ENCODE data around the gene VARS2. TPM values are rescaled to one million over a fixed set of nuclear protein-coding genes. Genes with fewer than 3 reads are reported as not detected.
A peak's percentile ranks its signal among the peaks of the same experiment; 100 is the strongest.

The VARS2 gene
- total RNA-seq, 1 experiment from 2014 or later = 21.9 TPM

DNA sequence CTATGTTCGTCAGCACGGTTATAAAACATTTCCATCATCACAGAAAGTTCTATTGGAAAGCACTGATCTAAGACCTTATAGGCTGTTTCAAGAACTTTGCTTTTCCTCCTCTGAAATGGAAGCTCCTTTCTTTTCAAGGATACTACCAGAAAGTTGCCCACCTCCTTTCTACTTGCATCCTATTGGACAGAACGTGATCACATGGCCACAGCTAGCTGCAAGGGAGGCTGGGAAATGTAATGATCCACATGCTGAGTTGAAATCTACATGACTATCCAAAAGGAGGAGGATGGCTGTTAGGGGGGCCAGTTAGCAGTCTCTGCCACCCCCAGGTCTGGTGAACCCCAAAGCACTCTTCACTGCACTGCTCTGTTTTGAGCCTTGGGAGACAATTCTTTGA is 14.6 kb downstream of the VARS2 start:
- no peak for DNase-seq (ENCODE audit: low read depth)

GRCh38 chr6:30930506-30930905 is 16.5 kb downstream of the VARS2 start:
- no peak for DNase-seq (ENCODE audit: low read depth)

DNA sequence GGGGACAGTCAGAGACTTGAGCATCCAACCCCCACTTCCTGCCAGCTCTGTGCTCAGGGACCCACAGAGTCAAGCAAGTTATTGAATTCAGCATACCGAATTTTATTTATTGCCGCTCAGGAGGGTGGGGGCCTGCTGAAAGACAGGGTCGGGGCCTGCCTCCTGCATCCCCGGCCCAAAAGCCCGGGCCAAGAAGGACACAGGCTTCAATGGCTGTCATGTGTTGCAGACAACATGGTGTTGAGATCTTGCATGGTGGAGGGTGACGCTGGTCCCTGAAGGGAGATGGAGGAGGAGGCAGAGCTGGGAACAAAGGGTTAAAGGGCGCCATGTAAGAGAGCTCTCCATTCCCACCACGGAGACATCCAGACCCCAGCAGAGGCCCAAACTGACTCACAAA is 17.2 kb downstream of the VARS2 start:
- no peak for DNase-seq (ENCODE audit: low read depth)

GRCh38 chr6:30931969-30932645 is 18.1 kb downstream of the VARS2 start, which contains the start of gene SFTA2:
Gene SFTA2, minus strand, starts transcription at chr6:30932170. Its CDS starts 74 bp downstream, at chr6:30932096.
- no peak for DNase-seq (ENCODE audit: low read depth)

- no peak for DNase-seq (ENCODE audit: low read depth)
These were observed 18.8 kb downstream of the VARS2 start for GRCh38 chr6:30932665-30933365.

GRCh38 chr6:30935018-30935417 is 21.0 kb downstream of the VARS2 start:
- DNase-seq (ENCODE audit: low read depth) = no peak

DNA sequence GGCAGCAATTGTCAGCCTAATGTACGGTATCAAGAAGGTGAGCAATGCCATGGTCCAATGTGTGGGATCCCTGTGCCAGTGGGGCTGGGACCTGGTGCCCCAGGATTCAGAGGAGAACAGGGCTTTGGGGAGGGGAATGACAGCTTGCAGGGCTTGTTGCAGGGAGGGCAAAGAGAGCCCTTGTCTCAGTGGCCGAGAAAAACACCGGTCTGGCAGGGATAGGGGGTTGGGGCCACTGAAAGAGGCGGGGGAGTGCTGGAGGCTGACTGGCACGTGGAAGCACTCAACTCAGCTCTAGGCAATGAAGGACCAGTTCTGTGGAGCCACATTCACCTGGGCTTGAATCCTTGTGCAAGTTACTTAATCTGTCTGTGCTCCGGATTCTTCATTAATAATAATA is 23.2 kb downstream of the VARS2 start:
- no peak for DNase-seq (ENCODE audit: low read depth)

GRCh38 chr6:30938730-30939129 is 24.7 kb downstream of the VARS2 start:
- no peak for DNase-seq (ENCODE audit: low read depth)

DNA sequence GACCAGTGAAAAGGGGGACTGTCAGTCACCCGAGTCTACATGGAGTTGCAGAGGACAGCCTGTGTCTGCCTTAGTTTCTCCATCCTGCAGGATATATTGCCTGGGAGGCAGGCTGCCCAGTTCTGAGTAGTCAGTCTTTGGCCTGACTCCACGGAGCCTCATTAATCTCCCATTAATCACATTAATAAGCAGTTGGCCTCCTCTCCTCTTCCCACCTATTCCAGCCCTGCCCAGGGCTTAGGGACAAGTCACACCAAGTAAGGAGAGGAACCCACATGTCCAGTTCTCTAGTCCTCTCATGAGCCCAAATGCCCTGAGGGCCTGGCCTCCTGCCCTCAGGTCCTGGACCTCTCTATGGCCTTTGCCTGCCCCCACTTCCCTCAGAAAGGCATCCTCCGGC is 25.4 kb downstream of the VARS2 start:
- DNase-seq (ENCODE audit: low read depth) = no peak

DNA sequence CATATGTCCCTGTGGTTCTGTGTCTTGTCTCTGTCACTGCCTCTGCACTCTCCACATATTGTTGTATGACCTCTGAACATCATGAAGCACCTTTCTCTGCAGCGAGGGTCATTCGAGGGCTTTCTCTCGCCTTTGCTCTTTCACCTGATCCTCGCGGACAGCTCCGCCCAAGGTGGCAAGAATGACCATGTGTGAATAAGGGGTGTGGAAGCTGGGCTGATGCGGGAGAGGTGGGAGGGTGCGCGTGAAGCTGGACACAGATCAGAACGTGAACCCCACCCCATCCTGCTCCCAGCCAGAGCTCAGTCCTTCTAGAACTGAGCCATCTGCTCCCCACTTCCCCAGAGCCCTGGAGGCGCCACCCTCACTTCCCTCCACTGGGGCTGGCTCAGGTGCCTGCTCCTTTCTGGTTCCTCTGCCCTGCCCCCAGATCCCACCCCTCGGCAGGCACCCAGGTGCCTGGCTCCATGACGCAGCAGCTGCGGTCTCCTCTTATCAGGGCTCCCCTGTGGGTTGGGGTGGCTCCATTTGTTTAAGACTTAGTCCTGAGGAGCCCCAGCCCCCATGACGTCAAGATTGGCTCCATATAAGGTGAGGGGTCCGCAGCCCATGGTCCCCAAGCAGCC is 26.4 kb downstream of the VARS2 start, which contains the start of gene MUCL3:
TSS of gene MUCL3 (plus strand) at position 613 of the 626 bp plus-strand sequence. CDS start 27 bp downstream, outside the sequence.
- no peak for DNase-seq (ENCODE audit: low read depth)

GRCh38 chr6:30942338-30943060 is 28.5 kb downstream of the VARS2 start:
- peak; percentile 81 for DNase-seq (ENCODE audit: low read depth)

- DNase-seq (ENCODE audit: low read depth) = no peak
These were observed 30.0 kb downstream of the VARS2 start for GRCh38 chr6:30944051-30944450.

GRCh38 chr6:30945281-30945680 is 31.2 kb downstream of the VARS2 start:
- DNase-seq (ENCODE audit: low read depth) = no peak

- no peak for DNase-seq (ENCODE audit: low read depth)
These were observed 33.2 kb downstream of the VARS2 start for GRCh38 chr6:30947231-30947630.

- no peak for DNase-seq (ENCODE audit: low read depth)
These were observed 34.8 kb downstream of the VARS2 start for GRCh38 chr6:30948811-30949210.

DNA sequence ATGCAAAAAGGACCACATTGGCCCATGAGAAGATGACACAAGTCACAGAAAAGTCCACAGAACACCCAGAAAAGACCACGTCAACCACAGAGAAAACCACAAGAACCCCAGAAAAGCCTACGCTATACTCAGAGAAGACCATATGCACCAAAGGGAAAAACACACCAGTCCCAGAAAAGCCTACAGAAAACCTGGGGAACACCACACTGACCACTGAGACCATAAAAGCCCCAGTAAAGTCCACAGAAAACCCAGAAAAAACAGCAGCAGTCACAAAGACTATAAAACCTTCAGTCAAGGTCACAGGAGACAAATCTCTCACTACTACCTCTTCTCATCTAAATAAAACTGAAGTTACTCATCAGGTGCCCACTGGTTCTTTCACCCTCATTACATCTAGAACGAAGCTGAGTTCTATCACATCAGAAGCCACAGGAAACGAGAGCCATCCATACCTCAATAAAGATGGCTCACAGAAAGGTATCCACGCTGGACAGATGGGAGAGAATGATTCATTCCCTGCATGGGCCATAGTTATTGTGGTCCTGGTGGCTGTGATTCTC is 38.0 kb downstream of the VARS2 start:
- DNase-seq (ENCODE audit: low read depth) = no peak

DNA sequence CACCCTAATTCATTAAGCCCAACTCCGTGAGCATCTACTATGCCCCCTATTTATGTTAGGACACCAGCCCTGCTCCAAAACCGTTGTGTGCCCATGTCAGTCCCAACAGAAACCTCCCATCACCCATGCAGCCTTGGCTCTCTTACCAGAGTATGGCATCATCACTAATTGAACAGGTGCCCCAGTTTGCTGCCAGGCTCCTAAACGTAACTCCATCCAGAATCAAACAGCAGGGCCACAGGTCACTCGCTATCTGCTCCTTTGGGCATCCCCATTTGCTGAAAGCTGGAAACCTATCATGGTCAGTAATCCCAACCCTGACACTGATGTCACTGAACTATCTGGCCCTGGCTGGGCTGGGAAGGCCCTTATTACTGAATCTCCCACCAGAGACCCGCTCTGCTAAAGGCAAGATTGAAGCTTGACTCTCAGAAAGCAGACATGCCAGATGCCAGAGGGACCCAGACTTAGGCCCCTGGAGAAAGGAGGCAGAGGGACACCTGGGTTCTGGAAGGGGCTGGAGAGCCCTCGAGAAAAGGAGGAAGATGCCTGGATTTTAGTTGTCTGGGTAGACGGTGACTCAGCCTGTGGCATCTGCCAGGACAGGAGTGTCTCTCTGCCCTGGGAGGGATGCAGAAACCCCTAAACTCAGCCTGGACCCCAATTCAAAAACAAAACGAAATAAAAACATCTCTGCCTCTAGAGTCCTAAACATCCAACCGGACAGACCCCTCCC is 40.8 kb downstream of the VARS2 start:
- no peak for DNase-seq (ENCODE audit: low read depth)

GRCh38 chr6:30955367-30956042 is 41.5 kb downstream of the VARS2 start:
- no peak for DNase-seq (ENCODE audit: low read depth)

- DNase-seq (ENCODE audit: low read depth) = no peak
These were observed 43.7 kb downstream of the VARS2 start for GRCh38 chr6:30957716-30958115.

All from LHCN-M2 (cell line).